Measurements from ENCODE around the gene MDFIC. TPM values are rescaled to one million over a fixed set of nuclear protein-coding genes. Genes with fewer than 3 reads are reported as not detected.

Gene MDFIC
- total and polyA plus RNA-seq, 2 donors (not counting 1 experiment from before 2014, with no cell fraction given): 19.6 to 66.1 TPM

GRCh38 chr7:114970308-114970707 is 48.4 kb downstream of the MDFIC start:
- H3K27me3 Mint-ChIP-seq: no peaks in the 10 kb centered on the region
- H3K27ac Mint-ChIP-seq: peak overlapping the region; percentile 35
- ChIA-PET POLR2A (no interaction called here), CTCF (no interaction called here)
- H3K9me3 Mint-ChIP-seq (ENCODE audit: insufficient read depth): no peaks in the 10 kb centered on the region
- H3K36me3 ChIP-seq (replicated peaks in 1 of 2; ENCODE audit: control extremely low read depth in 1 of 2, control insufficient read depth in 1 of 2, extremely low read depth in 1 of 2, insufficient read depth in 2 of 2, low read length in 1 of 2): no peaks in the 10 kb centered on the region
- no peak overlapping the region for H3K27ac ChIP-seq (ENCODE audit: low read length in 2 of 2)
- intact Hi-C loops (cut with micrococcal nuclease): no loop called here
- no peak overlapping the region for H3K4me2 ChIP-seq (replicated peaks; ENCODE audit: low read depth, low read length, poor library complexity, severe bottlenecking)
- H3K9ac ChIP-seq (ENCODE audit: low read length): no peak overlapping the region
- H3K4me3 Mint-ChIP-seq: no peak overlapping the region
- DNase-seq (no peak), ATAC-seq (ENCODE audit: low read depth) (no peak)
- peaks cover 41% of the 10 kb centered on the region for H3K79me2 ChIP-seq (ENCODE audit: control insufficient read depth, insufficient read depth, low read length)
- peaks cover 16 to 22% of the 10 kb centered on the region in 2 donors for H3K4me1 ChIP-seq (ENCODE audit: control insufficient read depth in 2 of 2, insufficient read depth in 2 of 2, low read length in 2 of 2)
- H3K27me3 ChIP-seq (replicated peaks in 1 of 4; ENCODE audit: control extremely low read depth in 1 of 4, control insufficient read depth in 3 of 4, insufficient read depth in 4 of 4, low read length in 3 of 4): no peaks in the 10 kb centered on the region
- H3K4me3 ChIP-seq (ENCODE audit: control extremely low read depth in 1 of 5, extremely low read depth in 1 of 5, insufficient read depth in 1 of 5, low read depth in 2 of 5, low read length in 4 of 5): no peak overlapping the region
- H3K4me1 Mint-ChIP-seq: peaks cover 67% of the 10 kb centered on the region
- H2AFZ ChIP-seq (ENCODE audit: insufficient read depth, low read depth, low read length, poor library complexity, severe bottlenecking): no peak overlapping the region
- H4K20me1 ChIP-seq (ENCODE audit: control insufficient read depth, insufficient read depth, low read length, poor library complexity, severe bottlenecking): peaks cover 23% of the 10 kb centered on the region
- 50% methylated on average over 1 of the region's 3 CpGs for WGBS (ENCODE audit: insufficient coverage)
- TF ChIP-seq EZH2 (IDR thresholded peaks at IDR 0.05; ENCODE audit: borderline replicate concordance, insufficient read depth, low read depth, low read length, poor library complexity, severe bottlenecking): no peak
- TF ChIP-seq, protein P1, sequence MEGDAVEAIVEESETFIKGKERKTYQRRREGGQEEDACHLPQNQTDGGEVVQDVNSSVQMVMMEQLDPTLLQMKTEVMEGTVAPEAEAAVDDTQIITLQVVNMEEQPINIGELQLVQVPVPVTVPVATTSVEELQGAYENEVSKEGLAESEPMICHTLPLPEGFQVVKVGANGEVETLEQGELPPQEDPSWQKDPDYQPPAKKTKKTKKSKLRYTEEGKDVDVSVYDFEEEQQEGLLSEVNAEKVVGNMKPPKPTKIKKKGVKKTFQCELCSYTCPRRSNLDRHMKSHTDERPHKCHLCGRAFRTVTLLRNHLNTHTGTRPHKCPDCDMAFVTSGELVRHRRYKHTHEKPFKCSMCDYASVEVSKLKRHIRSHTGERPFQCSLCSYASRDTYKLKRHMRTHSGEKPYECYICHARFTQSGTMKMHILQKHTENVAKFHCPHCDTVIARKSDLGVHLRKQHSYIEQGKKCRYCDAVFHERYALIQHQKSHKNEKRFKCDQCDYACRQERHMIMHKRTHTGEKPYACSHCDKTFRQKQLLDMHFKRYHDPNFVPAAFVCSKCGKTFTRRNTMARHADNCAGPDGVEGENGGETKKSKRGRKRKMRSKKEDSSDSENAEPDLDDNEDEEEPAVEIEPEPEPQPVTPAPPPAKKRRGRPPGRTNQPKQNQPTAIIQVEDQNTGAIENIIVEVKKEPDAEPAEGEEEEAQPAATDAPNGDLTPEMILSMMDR (IDR thresholded peaks at IDR 0.05): no peak
- H3K9me3 ChIP-seq (ENCODE audit: control extremely low read depth in 1 of 3, control insufficient read depth in 2 of 3, insufficient read depth in 1 of 3, low read length in 2 of 3): no peaks in the 10 kb centered on the region

- ChIA-PET CTCF (no interaction called here), POLR2A (no interaction called here)
- DNase-seq (no peak), ATAC-seq (ENCODE audit: low read depth) (no peak)
- H3K4me2 ChIP-seq (replicated peaks; ENCODE audit: low read depth, low read length, poor library complexity, severe bottlenecking): no peak overlapping the region
- TF ChIP-seq EZH2 (IDR thresholded peaks at IDR 0.05; ENCODE audit: borderline replicate concordance, insufficient read depth, low read depth, low read length, poor library complexity, severe bottlenecking): no peak
- TF ChIP-seq, protein P1 (IDR thresholded peaks at IDR 0.05): no peak
- Mint-ChIP-seq H3K9me3 (ENCODE audit: insufficient read depth) (no peaks in the 10 kb centered on the region), H3K4me3 (no peak overlapping the region), H3K4me1 (peaks cover 67% of the 10 kb centered on the region), H3K27ac (peak overlapping the region; percentile 35), H3K27me3 (no peaks in the 10 kb centered on the region)
- H2AFZ ChIP-seq (ENCODE audit: insufficient read depth, low read depth, low read length, poor library complexity, severe bottlenecking): no peak overlapping the region
- intact Hi-C loops (cut with micrococcal nuclease): no loop called here
- H4K20me1 ChIP-seq (ENCODE audit: control insufficient read depth, insufficient read depth, low read length, poor library complexity, severe bottlenecking): peaks cover 23% of the 10 kb centered on the region
- no peak overlapping the region for H3K4me3 ChIP-seq (ENCODE audit: control extremely low read depth in 1 of 5, extremely low read depth in 1 of 5, insufficient read depth in 1 of 5, low read depth in 2 of 5, low read length in 4 of 5)
- H3K79me2 ChIP-seq (ENCODE audit: control insufficient read depth, insufficient read depth, low read length): peaks cover 37% of the 10 kb centered on the region
- H3K9me3 ChIP-seq (ENCODE audit: control extremely low read depth in 1 of 3, control insufficient read depth in 2 of 3, insufficient read depth in 1 of 3, low read length in 2 of 3): no peaks in the 10 kb centered on the region
- H3K36me3 ChIP-seq (replicated peaks in 1 of 2; ENCODE audit: control extremely low read depth in 1 of 2, control insufficient read depth in 1 of 2, extremely low read depth in 1 of 2, insufficient read depth in 2 of 2, low read length in 1 of 2): no peaks in the 10 kb centered on the region
- H3K27ac ChIP-seq (ENCODE audit: low read length in 2 of 2): no peak overlapping the region
- H3K9ac ChIP-seq (ENCODE audit: low read length): no peak overlapping the region
- H3K27me3 ChIP-seq (replicated peaks in 1 of 4; ENCODE audit: control extremely low read depth in 1 of 4, control insufficient read depth in 3 of 4, insufficient read depth in 4 of 4, low read length in 3 of 4): no peaks in the 10 kb centered on the region
- peaks cover 17 to 27% of the 10 kb centered on the region in 2 donors for H3K4me1 ChIP-seq (ENCODE audit: control insufficient read depth in 2 of 2, insufficient read depth in 2 of 2, low read length in 2 of 2)
- WGBS (ENCODE audit: insufficient coverage): no CpG with 5 or more reads among the region's 1 CpG
Measured at GRCh38 chr7:114970732-114971131, 48.8 kb downstream of the MDFIC start.

Measured in B cell (primary cell).